ENCODE results near the gene ADAMTS10. TPM values are rescaled to one million over a fixed set of nuclear protein-coding genes. Genes with fewer than 3 reads are reported as not detected.
A peak's percentile ranks its signal among the peaks of the same experiment; 100 is the strongest.

ADAMTS10 gene
- total RNA-seq, 4 donors from 2014 or later, result 5.2 to 62.8 (median 20.7) TPM

- in situ Hi-C loops (cut with MboI; ENCODE audit: low pct_ligation_motif_present in 1 of 4, low pct_unique_long_range_greater_than_20kb in 1 of 4, low sequenced_read_pairs in 3 of 4), result no loop called here
- H3K4me1 ChIP-seq, result peaks cover 0 to 24% (median 14%) of the 10 kb centered on the region in 4 donors
- H3K27ac ChIP-seq, result peak overlapping the region; percentile 64 to 83 (median 73)
- DNase-seq, result peak; percentile 34
- WGBS, 2 donors (ENCODE audit: low coverage in 1 of 2), result 8% methylated on average over 47 of the region's 47 CpGs; no CpG with 5 or more reads in 1 of the 2 donors
- intact Hi-C loops (cut with DNase I; ENCODE audit: low total_unique reads), result no loop called here
- no peaks in the 10 kb centered on the region for H3K9me3 ChIP-seq
- peaks cover 7% of the 10 kb centered on the region for H3K27me3 ChIP-seq
- TF ChIP-seq EP300 (IDR thresholded peaks at IDR 0.05; ENCODE audit: low read depth), result no peak
- TF ChIP-seq POLR2AphosphoS5 (IDR thresholded peaks at IDR 0.05), result no peak
- peak in 3 of 5 experiments; percentile 14 to 21 (median 15) for TF ChIP-seq CTCF (IDR thresholded peaks at IDR 0.05)
- H3K36me3 ChIP-seq, result no peaks in the 10 kb centered on the region
- H3K4me3 ChIP-seq, result peak overlapping the region; percentile 30 to 54 (median 42)
Observed at GRCh38 chr19:8609279-8610040, 1.1 kb downstream of the ADAMTS10 start.

GRCh38 chr19:8608941-8609278 lies 1.6 kb downstream of the ADAMTS10 start:
- no peak for DNase-seq
- Histone ChIP-seq H3K36me3 (no peaks in the 10 kb centered on the region), H3K9me3 (no peaks in the 10 kb centered on the region), H3K4me3 (peak overlapping the region in 2 of 4 donors; percentile 49 to 54), H3K4me1 (peaks cover 0 to 24% (median 14%) of the 10 kb centered on the region in 4 donors), H3K27me3 (peaks cover 7% of the 10 kb centered on the region), H3K27ac (peak overlapping the region in 3 of 4 donors; percentile 64 to 83 (median 76))
- in situ Hi-C loops (cut with MboI; ENCODE audit: low pct_ligation_motif_present in 1 of 4, low pct_unique_long_range_greater_than_20kb in 1 of 4, low sequenced_read_pairs in 3 of 4), result no loop called here
- intact Hi-C loops (cut with DNase I; ENCODE audit: low total_unique reads), result no loop called here
- WGBS, 2 donors (ENCODE audit: low coverage in 1 of 2), result 50% methylated on average over 5 of the region's 5 CpGs; no CpG with 5 or more reads in 1 of the 2 donors
- TF ChIP-seq CTCF (IDR thresholded peaks at IDR 0.05), result no peak
- no peak for TF ChIP-seq POLR2A (IDR thresholded peaks at IDR 0.05)
- no peak for TF ChIP-seq EP300 (IDR thresholded peaks at IDR 0.05; ENCODE audit: low read depth)
- TF ChIP-seq POLR2AphosphoS5 (IDR thresholded peaks at IDR 0.05), result no peak

DNA sequence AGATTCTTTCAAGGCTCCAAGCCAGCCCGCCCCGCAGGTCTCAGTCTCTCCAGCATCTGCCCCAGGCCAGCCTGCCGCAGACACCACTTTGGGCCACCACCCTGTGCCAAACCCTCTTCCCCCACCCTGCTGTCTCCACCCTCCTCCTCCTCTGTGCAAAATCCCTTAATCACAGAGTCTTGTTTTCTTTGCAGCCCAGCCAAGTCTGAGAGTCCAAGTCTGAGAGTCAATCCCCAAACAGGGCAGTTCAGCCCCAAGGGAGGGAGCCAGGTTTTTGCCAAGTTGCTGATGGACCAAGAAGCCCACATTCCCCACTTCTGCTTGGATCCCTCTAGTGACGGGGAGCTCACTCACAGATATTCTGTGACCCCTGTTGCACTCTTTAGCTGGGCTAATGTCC lies 3.1 kb downstream of the ADAMTS10 start:
- Histone ChIP-seq H3K9me3 (no peaks in the 10 kb centered on the region), H3K4me1 (peaks cover 0 to 24% (median 14%) of the 10 kb centered on the region in 4 donors), H3K36me3 (no peaks in the 10 kb centered on the region), H3K27ac (no peak overlapping the region), H3K4me3 (no peak overlapping the region), H3K27me3 (peaks cover 7% of the 10 kb centered on the region)
- WGBS, 2 donors (ENCODE audit: low coverage in 1 of 2), result 80 to 88% methylated on average over 4 of the region's 4 CpGs
- no peak for DNase-seq
- in situ Hi-C loops (cut with MboI; ENCODE audit: low pct_ligation_motif_present in 1 of 4, low pct_unique_long_range_greater_than_20kb in 1 of 4, low sequenced_read_pairs in 3 of 4) (no loop called here), intact Hi-C loops (cut with DNase I; ENCODE audit: low total_unique reads) (no loop called here)
- TF ChIP-seq POLR2A (IDR thresholded peaks at IDR 0.05) (no peak), CTCF (IDR thresholded peaks at IDR 0.05) (no peak), EP300 (IDR thresholded peaks at IDR 0.05; ENCODE audit: low read depth) (no peak), POLR2AphosphoS5 (IDR thresholded peaks at IDR 0.05) (no peak)

DNA sequence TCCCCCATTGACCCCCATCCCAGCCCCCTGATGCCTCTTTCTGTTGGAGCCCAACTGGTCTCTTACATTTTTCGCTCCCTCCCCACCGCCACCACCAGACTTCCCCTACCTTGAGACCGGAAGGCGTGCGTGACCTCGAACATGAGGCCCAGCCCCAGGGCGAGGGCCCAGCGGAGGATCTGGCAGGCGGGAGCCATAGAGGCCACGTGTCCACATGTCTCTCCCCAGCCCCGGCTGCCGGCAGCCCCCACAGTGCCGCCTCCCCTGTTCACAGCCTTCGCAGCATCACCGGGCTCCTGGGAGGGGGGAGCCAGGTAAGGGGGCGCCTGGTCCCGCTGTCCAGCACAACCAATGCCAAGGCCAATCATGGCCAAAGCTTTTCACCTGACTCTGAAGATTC lies 5.0 kb downstream of the ADAMTS10 start:
- in situ Hi-C loops (cut with MboI; ENCODE audit: low pct_ligation_motif_present in 1 of 4, low pct_unique_long_range_greater_than_20kb in 1 of 4, low sequenced_read_pairs in 3 of 4), result no loop called here
- Histone ChIP-seq H3K4me3 (no peak overlapping the region), H3K4me1 (peaks cover 0 to 19% (median 11%) of the 10 kb centered on the region in 4 donors), H3K27ac (no peak overlapping the region), H3K9me3 (no peaks in the 10 kb centered on the region), H3K36me3 (no peaks in the 10 kb centered on the region), H3K27me3 (peaks cover 7% of the 10 kb centered on the region)
- DNase-seq, result no peak
- TF ChIP-seq CTCF (IDR thresholded peaks at IDR 0.05) (no peak), EP300 (IDR thresholded peaks at IDR 0.05; ENCODE audit: low read depth) (no peak), POLR2AphosphoS5 (IDR thresholded peaks at IDR 0.05) (no peak), POLR2A (IDR thresholded peaks at IDR 0.05) (no peak)
- WGBS, 2 donors (ENCODE audit: low coverage in 1 of 2), result 94% methylated on average over 17 of the region's 17 CpGs; no CpG with 5 or more reads in 1 of the 2 donors
- intact Hi-C loops (cut with DNase I; ENCODE audit: low total_unique reads), result no loop called here
